ENCODE measurements around the gene HTR3C. TPM values are rescaled to one million over a fixed set of nuclear protein-coding genes. Genes with fewer than 3 reads are reported as not detected.
"Not testable (repeated sequence)": the region's sequence is repeated elsewhere in the genome, so short reads cannot be mapped to it uniquely, and the experiment has no call there.

HTR3C gene
- total RNA-seq, 1 donor from 2014 or later: not detected

- TF ChIP-seq CTCF (IDR thresholded peaks at IDR 0.05): no peak
- Mint-ChIP-seq H3K27ac (ENCODE audit: unreplicated experiment) (no peak overlapping the region), H3K4me3 (ENCODE audit: unreplicated experiment) (no peak overlapping the region), H3K9me3 (ENCODE audit: unreplicated experiment) (no peaks in the 10 kb centered on the region), H3K4me1 (ENCODE audit: unreplicated experiment) (peaks cover 6% of the 10 kb centered on the region), H3K36me3 (ENCODE audit: unreplicated experiment) (no peaks in the 10 kb centered on the region), H3K27me3 (ENCODE audit: unreplicated experiment) (peaks cover 13% of the 10 kb centered on the region)
- DNase-seq (ENCODE audit: extremely low spot score, unreplicated experiment): no peak
Observed at GRCh38 chr3:184068344-184068743, 15.5 kb downstream of the HTR3C start.

- Mint-ChIP-seq H3K27me3 (ENCODE audit: unreplicated experiment) (peaks cover 14% of the 10 kb centered on the region), H3K4me1 (ENCODE audit: unreplicated experiment) (peaks cover 15% of the 10 kb centered on the region)
- H3K27ac Mint-ChIP-seq (ENCODE audit: unreplicated experiment); H3K4me3 Mint-ChIP-seq (ENCODE audit: unreplicated experiment); H3K9me3 Mint-ChIP-seq (ENCODE audit: unreplicated experiment); H3K36me3 Mint-ChIP-seq (ENCODE audit: unreplicated experiment); DNase-seq (ENCODE audit: extremely low spot score, unreplicated experiment): not testable (repeated sequence)
Observed at GRCh38 chr3:184071142-184071541, 18.3 kb downstream of the HTR3C start.

- Mint-ChIP-seq H3K27me3 (ENCODE audit: unreplicated experiment) (peaks cover 14% of the 10 kb centered on the region), H3K36me3 (ENCODE audit: unreplicated experiment) (no peaks in the 10 kb centered on the region), H3K9me3 (ENCODE audit: unreplicated experiment) (no peaks in the 10 kb centered on the region), H3K27ac (ENCODE audit: unreplicated experiment) (no peak overlapping the region), H3K4me3 (ENCODE audit: unreplicated experiment) (no peak overlapping the region), H3K4me1 (ENCODE audit: unreplicated experiment) (peaks cover 30% of the 10 kb centered on the region)
- TF ChIP-seq CTCF (IDR thresholded peaks at IDR 0.05): no peak
- no peak for DNase-seq (ENCODE audit: extremely low spot score, unreplicated experiment)
Observed at GRCh38 chr3:184073621-184074020, 20.8 kb downstream of the HTR3C start.

- H3K27ac Mint-ChIP-seq (ENCODE audit: unreplicated experiment): no peak overlapping the region
- no peak for TF ChIP-seq CTCF (IDR thresholded peaks at IDR 0.05)
- peaks cover 14% of the 10 kb centered on the region for H3K27me3 Mint-ChIP-seq (ENCODE audit: unreplicated experiment)
- H3K4me1 Mint-ChIP-seq (ENCODE audit: unreplicated experiment): peaks cover 40% of the 10 kb centered on the region
- no peak for DNase-seq (ENCODE audit: extremely low spot score, unreplicated experiment)
- no peaks in the 10 kb centered on the region for H3K36me3 Mint-ChIP-seq (ENCODE audit: unreplicated experiment)
- H3K4me3 Mint-ChIP-seq (ENCODE audit: unreplicated experiment): no peak overlapping the region
- H3K9me3 Mint-ChIP-seq (ENCODE audit: unreplicated experiment): no peaks in the 10 kb centered on the region
Observed at GRCh38 chr3:184075901-184076300, 23.1 kb downstream of the HTR3C start.

- no peak for DNase-seq (ENCODE audit: extremely low spot score, unreplicated experiment)
- no peak for TF ChIP-seq CTCF (IDR thresholded peaks at IDR 0.05)
- H3K4me1 Mint-ChIP-seq (ENCODE audit: unreplicated experiment): peaks cover 36% of the 10 kb centered on the region
- H3K36me3 Mint-ChIP-seq (ENCODE audit: unreplicated experiment): no peaks in the 10 kb centered on the region
- H3K27ac Mint-ChIP-seq (ENCODE audit: unreplicated experiment): no peak overlapping the region
- no peak overlapping the region for H3K4me3 Mint-ChIP-seq (ENCODE audit: unreplicated experiment)
- peaks cover 7% of the 10 kb centered on the region for H3K27me3 Mint-ChIP-seq (ENCODE audit: unreplicated experiment)
- H3K9me3 Mint-ChIP-seq (ENCODE audit: unreplicated experiment): no peaks in the 10 kb centered on the region
Observed at GRCh38 chr3:184077881-184078280, 25.0 kb downstream of the HTR3C start.

- no peak for TF ChIP-seq CTCF (IDR thresholded peaks at IDR 0.05)
- no peaks in the 10 kb centered on the region for H3K9me3 Mint-ChIP-seq (ENCODE audit: unreplicated experiment)
- no peaks in the 10 kb centered on the region for H3K36me3 Mint-ChIP-seq (ENCODE audit: unreplicated experiment)
- H3K27ac Mint-ChIP-seq (ENCODE audit: unreplicated experiment): peak overlapping the region; percentile 54
- no peak for DNase-seq (ENCODE audit: extremely low spot score, unreplicated experiment)
- peaks cover 29% of the 10 kb centered on the region for H3K4me1 Mint-ChIP-seq (ENCODE audit: unreplicated experiment)
- no peaks in the 10 kb centered on the region for H3K27me3 Mint-ChIP-seq (ENCODE audit: unreplicated experiment)
- no peak overlapping the region for H3K4me3 Mint-ChIP-seq (ENCODE audit: unreplicated experiment)
Observed at GRCh38 chr3:184078851-184079250, 26.0 kb downstream of the HTR3C start.

Measured in osteocyte (in vitro differentiated cells).